ENCODE measurements around the gene LETM1. TPM values are rescaled to one million over a fixed set of nuclear protein-coding genes. Genes with fewer than 3 reads are reported as not detected.

The LETM1 gene
- total RNA-seq, 6 donors from 2014 or later: 31.4 to 98.5 (median 47.8) TPM

GRCh38 chr4:1901127-1901526, 45.2 kb upstream of the LETM1 start:
- WGBS, 2 donors: 77 to 82% methylated on average over 6 of the region's 6 CpGs
- H3K36me3 ChIP-seq: peaks cover 0 to 44% (median 21%) of the 10 kb centered on the region in 4 donors
- H3K27ac ChIP-seq: peak overlapping the region; percentile 33 to 68 (median 34)
- ATAC-seq (ENCODE audit: low FRiP score in 2 of 2) (peak; percentile 44 to 91), DNase-seq (peak in 1 of 2 donors; percentile 86)
- H3K4me1 ChIP-seq: peaks cover 0 to 15% (median 6%) of the 10 kb centered on the region in 4 donors
- no peak overlapping the region for H3K4me3 ChIP-seq
- no peaks in the 10 kb centered on the region for H3K9me3 ChIP-seq
- no peaks in the 10 kb centered on the region for H3K27me3 ChIP-seq
- TF ChIP-seq POLR2A (IDR thresholded peaks at IDR 0.05) (peak in 1 of 4 donors; percentile 43), POLR2AphosphoS5 (IDR thresholded peaks at IDR 0.05) (peak in 1 of 2 donors; percentile 10), EP300 (IDR thresholded peaks at IDR 0.05) (no peak)

- Histone ChIP-seq H3K36me3 (peaks cover 0 to 40% (median 21%) of the 10 kb centered on the region in 4 donors), H3K4me1 (peaks cover 0 to 15% (median 6%) of the 10 kb centered on the region in 4 donors), H3K9me3 (no peaks in the 10 kb centered on the region), H3K27me3 (no peaks in the 10 kb centered on the region), H3K27ac (peak overlapping the region in 3 of 4 donors; percentile 33 to 68 (median 33)), H3K4me3 (no peak overlapping the region)
- TF ChIP-seq POLR2A (IDR thresholded peaks at IDR 0.05) (no peak), POLR2AphosphoS5 (IDR thresholded peaks at IDR 0.05) (no peak), CTCF (IDR thresholded peaks at IDR 0.05) (no peak), EP300 (IDR thresholded peaks at IDR 0.05) (no peak)
- ATAC-seq (ENCODE audit: low FRiP score in 2 of 2) (no peak), DNase-seq (no peak)
- 70 to 74% methylated on average over 16 of the region's 16 CpGs for WGBS, 2 donors
Observed at GRCh38 chr4:1900624-1901023, 44.7 kb upstream of the LETM1 start.

- no peaks in the 10 kb centered on the region for H3K27me3 ChIP-seq
- TF ChIP-seq POLR2A (IDR thresholded peaks at IDR 0.05) (no peak), EP300 (IDR thresholded peaks at IDR 0.05) (no peak), CTCF (IDR thresholded peaks at IDR 0.05) (no peak), POLR2AphosphoS5 (IDR thresholded peaks at IDR 0.05) (no peak)
- peaks cover 0 to 15% (median 6%) of the 10 kb centered on the region in 4 donors for H3K4me1 ChIP-seq
- no peak overlapping the region for H3K4me3 ChIP-seq
- no peak overlapping the region for H3K27ac ChIP-seq
- ATAC-seq (ENCODE audit: low FRiP score in 2 of 2) (no peak), DNase-seq (no peak)
- no peaks in the 10 kb centered on the region for H3K9me3 ChIP-seq
- H3K36me3 ChIP-seq: peaks cover 0 to 35% (median 17%) of the 10 kb centered on the region in 4 donors
Observed at GRCh38 chr4:1900087-1900433, 44.1 kb upstream of the LETM1 start.

GRCh38 chr4:1899149-1900086, 43.5 kb upstream of the LETM1 start:
- peak; percentile 86 to 93 for ATAC-seq (ENCODE audit: low FRiP score in 2 of 2)
- TF ChIP-seq EP300 (IDR thresholded peaks at IDR 0.05): no peak
- TF ChIP-seq POLR2AphosphoS5 (IDR thresholded peaks at IDR 0.05): no peak
- TF ChIP-seq CTCF (IDR thresholded peaks at IDR 0.05): peak; percentile 77 to 91 (median 86)
- Histone ChIP-seq H3K9me3 (no peaks in the 10 kb centered on the region), H3K27ac (no peak overlapping the region), H3K36me3 (peaks cover 0 to 28% (median 14%) of the 10 kb centered on the region in 4 donors), H3K4me3 (no peak overlapping the region), H3K27me3 (no peaks in the 10 kb centered on the region), H3K4me1 (peaks cover 0 to 15% (median 6%) of the 10 kb centered on the region in 4 donors)
- DNase-seq: peak; percentile 65 to 79
- WGBS, 2 donors: 25 to 31% methylated on average over 15 of the region's 15 CpGs

DNA sequence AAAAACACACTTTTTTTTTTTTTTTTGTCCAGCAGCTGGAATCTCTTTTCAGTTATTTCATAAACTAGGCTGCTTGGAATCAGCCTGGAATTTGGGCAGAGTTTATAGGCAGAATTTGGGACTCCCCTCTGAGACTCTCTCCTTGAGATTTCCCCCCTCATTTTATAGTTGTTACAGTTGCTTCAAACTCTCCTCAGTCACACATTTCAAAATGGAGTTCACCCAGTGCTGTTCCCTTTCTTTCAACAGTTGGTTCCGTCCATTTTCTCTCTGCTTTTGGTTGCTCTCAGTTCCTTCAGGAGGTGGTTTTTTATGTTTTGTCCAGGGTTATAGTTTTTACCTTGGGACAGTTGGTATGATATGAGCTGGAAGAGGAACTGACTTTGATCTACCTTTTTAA, 42.7 kb upstream of the LETM1 start:
- Histone ChIP-seq H3K9me3 (no peaks in the 10 kb centered on the region), H3K4me3 (no peak overlapping the region), H3K4me1 (peaks cover 0 to 15% (median 6%) of the 10 kb centered on the region in 4 donors), H3K36me3 (peaks cover 0 to 22% (median 14%) of the 10 kb centered on the region in 4 donors), H3K27ac (no peak overlapping the region), H3K27me3 (no peaks in the 10 kb centered on the region)
- 82 to 87% methylated on average over 1 of the region's 1 CpG for WGBS, 2 donors
- no peak for DNase-seq
- TF ChIP-seq EP300 (IDR thresholded peaks at IDR 0.05) (no peak), POLR2AphosphoS5 (IDR thresholded peaks at IDR 0.05) (no peak), CTCF (IDR thresholded peaks at IDR 0.05) (no peak), POLR2A (IDR thresholded peaks at IDR 0.05) (no peak)
- ATAC-seq (ENCODE audit: low FRiP score in 2 of 2): no peak

Measured in upper lobe of left lung (tissue), 6 donors.